ENCODE data around the gene KIAA1191. TPM values are rescaled to one million over a fixed set of nuclear protein-coding genes. Genes with fewer than 3 reads are reported as not detected.

KIAA1191 gene
- total RNA-seq, 6 donors from 2014 or later: 53.4 to 109 (median 90.0) TPM

GRCh38 chr5:176337913-176338312, 23.7 kb downstream of the KIAA1191 start:
- TF ChIP-seq POLR2AphosphoS5 (IDR thresholded peaks at IDR 0.05) (no peak), EP300 (IDR thresholded peaks at IDR 0.05) (no peak), POLR2A (IDR thresholded peaks at IDR 0.05) (no peak), CTCF (IDR thresholded peaks at IDR 0.05) (no peak)
- Histone ChIP-seq H3K27me3 (no peaks in the 10 kb centered on the region), H3K9me3 (no peaks in the 10 kb centered on the region), H3K27ac (no peak overlapping the region), H3K4me3 (no peak overlapping the region), H3K36me3 (peaks cover 4 to 31% (median 13%) of the 10 kb centered on the region in 4 donors), H3K4me1 (no peaks in the 10 kb centered on the region)
- ATAC-seq (ENCODE audit: low FRiP score in 2 of 2) (no peak), DNase-seq (no peak)
- WGBS, 2 donors: 73 to 78% methylated on average over 1 of the region's 1 CpG

- no peak overlapping the region for H3K27ac ChIP-seq
- H3K27me3 ChIP-seq: no peaks in the 10 kb centered on the region
- H3K9me3 ChIP-seq: no peaks in the 10 kb centered on the region
- no peaks in the 10 kb centered on the region for H3K4me1 ChIP-seq
- peaks cover 4 to 23% (median 10%) of the 10 kb centered on the region in 4 donors for H3K36me3 ChIP-seq
- TF ChIP-seq POLR2AphosphoS5 (IDR thresholded peaks at IDR 0.05) (no peak), CTCF (IDR thresholded peaks at IDR 0.05) (no peak), EP300 (IDR thresholded peaks at IDR 0.05) (no peak), POLR2A (IDR thresholded peaks at IDR 0.05) (no peak)
- DNase-seq (no peak), ATAC-seq (ENCODE audit: low FRiP score in 2 of 2) (no peak)
- H3K4me3 ChIP-seq: no peak overlapping the region
These were observed 27.4 kb downstream of the KIAA1191 start for GRCh38 chr5:176334031-176334770.

GRCh38 chr5:176320577-176320976, 41.0 kb downstream of the KIAA1191 start:
- H3K9me3 ChIP-seq: no peaks in the 10 kb centered on the region
- no peak overlapping the region for H3K4me3 ChIP-seq
- H3K27me3 ChIP-seq: no peaks in the 10 kb centered on the region
- ATAC-seq (ENCODE audit: low FRiP score in 2 of 2) (no peak), DNase-seq (no peak)
- 93 to 94% methylated on average over 3 of the region's 3 CpGs for WGBS, 2 donors
- TF ChIP-seq EP300 (IDR thresholded peaks at IDR 0.05): no peak
- no peak for TF ChIP-seq CTCF (IDR thresholded peaks at IDR 0.05)
- TF ChIP-seq POLR2A (IDR thresholded peaks at IDR 0.05): no peak
- TF ChIP-seq POLR2AphosphoS5 (IDR thresholded peaks at IDR 0.05): no peak
- no peak overlapping the region for H3K27ac ChIP-seq
- no peaks in the 10 kb centered on the region for H3K4me1 ChIP-seq
- peaks cover 6 to 34% (median 13%) of the 10 kb centered on the region in 4 donors for H3K36me3 ChIP-seq

GRCh38 chr5:176319827-176320554, 41.6 kb downstream of the KIAA1191 start:
- no peak overlapping the region for H3K27ac ChIP-seq
- TF ChIP-seq POLR2AphosphoS5 (IDR thresholded peaks at IDR 0.05) (no peak), CTCF (IDR thresholded peaks at IDR 0.05) (no peak), POLR2A (IDR thresholded peaks at IDR 0.05) (no peak), EP300 (IDR thresholded peaks at IDR 0.05) (no peak)
- DNase-seq (no peak), ATAC-seq (ENCODE audit: low FRiP score in 2 of 2) (no peak)
- WGBS, 2 donors: 89 to 90% methylated on average over 9 of the region's 9 CpGs
- H3K4me3 ChIP-seq: no peak overlapping the region
- no peaks in the 10 kb centered on the region for H3K9me3 ChIP-seq
- no peaks in the 10 kb centered on the region for H3K27me3 ChIP-seq
- no peaks in the 10 kb centered on the region for H3K4me1 ChIP-seq
- peaks cover 6 to 36% (median 15%) of the 10 kb centered on the region in 4 donors for H3K36me3 ChIP-seq

All from upper lobe of left lung (tissue), 6 donors.